ENCODE data around the gene MYEOV.

DNA sequence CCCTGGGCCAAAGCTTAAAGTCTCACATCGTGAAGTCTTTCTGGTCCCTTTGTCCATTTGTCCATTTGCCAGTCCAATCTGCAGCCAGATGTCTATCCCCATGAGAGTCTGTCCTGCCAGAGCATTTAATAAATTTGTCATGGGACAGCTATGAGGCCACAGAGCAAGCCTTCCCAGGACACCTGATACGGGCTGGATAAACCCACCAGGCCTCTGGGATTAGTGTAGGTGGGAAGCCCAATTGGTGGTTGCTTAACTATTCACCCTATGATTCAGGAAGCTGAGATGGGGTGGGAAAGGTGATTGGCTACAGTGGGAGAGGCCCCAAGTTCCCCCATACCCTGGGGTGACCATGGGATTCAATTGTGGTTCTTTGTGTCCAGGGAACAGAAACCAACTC lies 39.9 kb downstream of the MYEOV start:
- TF ChIP-seq ESRRA (CRISPR knock-in tag; IDR thresholded peaks at IDR 0.05; ENCODE audit: borderline replicate concordance) = no peak
- TF ChIP-seq KAT7 (CRISPR knock-in tag; IDR thresholded peaks at IDR 0.05; ENCODE audit: borderline replicate concordance) = no peak
- TF ChIP-seq, protein P1, sequence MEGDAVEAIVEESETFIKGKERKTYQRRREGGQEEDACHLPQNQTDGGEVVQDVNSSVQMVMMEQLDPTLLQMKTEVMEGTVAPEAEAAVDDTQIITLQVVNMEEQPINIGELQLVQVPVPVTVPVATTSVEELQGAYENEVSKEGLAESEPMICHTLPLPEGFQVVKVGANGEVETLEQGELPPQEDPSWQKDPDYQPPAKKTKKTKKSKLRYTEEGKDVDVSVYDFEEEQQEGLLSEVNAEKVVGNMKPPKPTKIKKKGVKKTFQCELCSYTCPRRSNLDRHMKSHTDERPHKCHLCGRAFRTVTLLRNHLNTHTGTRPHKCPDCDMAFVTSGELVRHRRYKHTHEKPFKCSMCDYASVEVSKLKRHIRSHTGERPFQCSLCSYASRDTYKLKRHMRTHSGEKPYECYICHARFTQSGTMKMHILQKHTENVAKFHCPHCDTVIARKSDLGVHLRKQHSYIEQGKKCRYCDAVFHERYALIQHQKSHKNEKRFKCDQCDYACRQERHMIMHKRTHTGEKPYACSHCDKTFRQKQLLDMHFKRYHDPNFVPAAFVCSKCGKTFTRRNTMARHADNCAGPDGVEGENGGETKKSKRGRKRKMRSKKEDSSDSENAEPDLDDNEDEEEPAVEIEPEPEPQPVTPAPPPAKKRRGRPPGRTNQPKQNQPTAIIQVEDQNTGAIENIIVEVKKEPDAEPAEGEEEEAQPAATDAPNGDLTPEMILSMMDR (IDR thresholded peaks at IDR 0.05) = no peak
- TF ChIP-seq, protein P2, sequence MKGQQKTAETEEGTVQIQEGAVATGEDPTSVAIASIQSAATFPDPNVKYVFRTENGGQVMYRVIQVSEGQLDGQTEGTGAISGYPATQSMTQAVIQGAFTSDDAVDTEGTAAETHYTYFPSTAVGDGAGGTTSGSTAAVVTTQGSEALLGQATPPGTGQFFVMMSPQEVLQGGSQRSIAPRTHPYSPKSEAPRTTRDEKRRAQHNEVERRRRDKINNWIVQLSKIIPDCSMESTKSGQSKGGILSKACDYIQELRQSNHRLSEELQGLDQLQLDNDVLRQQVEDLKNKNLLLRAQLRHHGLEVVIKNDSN (CRISPR knock-in tag; IDR thresholded peaks at IDR 0.05) = no peak
- no peak for TF ChIP-seq EMX1 (CRISPR knock-in tag; IDR thresholded peaks at IDR 0.05)

Measured in WTC11 (cell line).